ENCODE results near the gene ADM2.

GRCh38 chr22:50471197-50471847, 10.0 kb upstream of the ADM2 start:
- TF ChIP-seq CTCF (IDR thresholded peaks at IDR 0.05; ENCODE audit: low read depth, low read length, poor library complexity, severe bottlenecking) (no peak), EZH2phosphoT487 (IDR thresholded peaks at IDR 0.05; ENCODE audit: borderline replicate concordance, low read length) (no peak)
